GM12878 (cell line): ENCODE results near the gene ADIPOR1. TPM values are rescaled to one million over a fixed set of nuclear protein-coding genes. Genes with fewer than 3 reads are reported as not detected.

Experiments used
- ATAC-seq: fragments of 200-7000 bp; cut with Tn5 transposase; 3 replicates; pipeline ENCODE4 v1.9.1; 2020; ENCODE audit warnings: mild to moderate bottlenecking, moderate library complexity
- BruUV-seq: library from RNA; stranded (reverse); fragments of 400-500 nt; replicated peaks from 2 replicates; lab custom pipeline; 2021; lab: Mats Ljungman, UMichigan
- CTCF ChIA-PET: fragments of 300-600 bp; sonication (Branson Sonifier 250); formaldehyde crosslinking; extraction: SDS; loops from one replicate; lab custom pipeline; 2021; ENCODE audit warnings: inconsistent platforms; lab: Yijun Ruan, JAX
- POLR2A ChIA-PET: fragments of 350-600 bp; formaldehyde crosslinking; extraction: SDS; loops from one replicate; lab custom pipeline; 2021; ENCODE audit warnings: inconsistent platforms; lab: Charles Lee
- RAD21 ChIA-PET: fragments of 300-600 bp; sonication (Branson Sonifier 250); formaldehyde crosslinking; loops from one replicate; lab custom pipeline; 2023; ENCODE audit warnings: antibody characterized with exemption; ENCODE audit not compliant: unreplicated experiment; lab: Charles Lee
- SMC1A ChIA-PET: fragments of 300-600 bp; sonication (Branson Sonifier 250); formaldehyde crosslinking; loops from one replicate; lab custom pipeline; 2023; ENCODE audit not compliant: unreplicated experiment, uncharacterized antibody; lab: Charles Lee
- DNase-seq: peaks from one replicate; pipeline ENCODE4 v3.0.0-alpha.2; 2011; ENCODE audit warnings: low read depth, low spot score
- FAIRE-seq: peaks from 3 replicates; lab custom pipeline; 2011; peaks lifted over from hg19 to GRCh38; lab: Jason Lieb, UNC
- H2AFZ ChIP-seq: 2 replicates; pipeline ENCODE4 v1.6.0; 2011; ENCODE audit warnings: low read depth, low read length, control low read depth; ENCODE audit not compliant: control insufficient read depth
- H3K27ac ChIP-seq: 2 replicates; pipeline ENCODE4 v1.5.1; 2011; ENCODE audit warnings: control low read depth; ENCODE audit not compliant: control insufficient read depth, insufficient read depth
- H3K27me3 ChIP-seq, 2 experiments: replicated peaks in 1 of 2; 2 replicates each; pipeline versions ENCODE4 v1.6.0 to v1.6.1; 2011; ENCODE audit warnings: low read length in 1 of 2; ENCODE audit not compliant: control insufficient read depth in 2 of 2, insufficient read depth in 2 of 2
- H3K36me3 ChIP-seq, 2 experiments: 2 replicates each; pipeline ENCODE4 v1.5.1; 2011; ENCODE audit warnings: low read length in 1 of 2; ENCODE audit not compliant: control insufficient read depth in 2 of 2, insufficient read depth in 2 of 2
- H3K4me1 ChIP-seq: 2 replicates; pipeline ENCODE4 v1.6.1; 2011; ENCODE audit warnings: mild to moderate bottlenecking, low read length, moderate library complexity, mixed read lengths; ENCODE audit not compliant: control insufficient read depth, insufficient read depth
- H3K4me2 ChIP-seq: 2 replicates; pipeline ENCODE4 v1.6.0; 2011; ENCODE audit warnings: control low read depth; ENCODE audit not compliant: control insufficient read depth, insufficient read depth
- H3K4me3 ChIP-seq: fragments of 200-600 bp; sonication (generic); 2 replicates; pipeline ENCODE4 v1.5.1; 2016
- H3K79me2 ChIP-seq: 2 replicates; pipeline ENCODE4 v1.6.0; 2011; ENCODE audit warnings: low read length; ENCODE audit not compliant: control insufficient read depth, insufficient read depth
- H3K9ac ChIP-seq: 2 replicates; pipeline ENCODE4 v1.8.0; 2011; ENCODE audit warnings: low read length, control low read depth, mixed read lengths; ENCODE audit not compliant: control insufficient read depth, insufficient read depth
- H3K9me3 ChIP-seq: replicated peaks from 3 replicates; pipeline ENCODE4 v1.5.1; 2011; ENCODE audit warnings: mild to moderate bottlenecking, low read length; ENCODE audit not compliant: control insufficient read depth, insufficient read depth
- H4K20me1 ChIP-seq: 2 replicates; pipeline ENCODE4 v1.6.0; 2011; ENCODE audit not compliant: control insufficient read depth, insufficient read depth
- ATF7 ChIP-seq: fragments of 450-650 bp; IDR thresholded peaks from 2 replicates; pipeline ENCODE4 v1.6.1; 2016; ENCODE audit warnings: low read depth, mild to moderate bottlenecking
- IRF5 ChIP-seq: fragments of 450-650 bp; IDR thresholded peaks from 2 replicates; pipeline ENCODE4 v1.6.1; 2017; ENCODE audit warnings: borderline replicate concordance
- MXI1 ChIP-seq: fragments of 150-350 bp; IDR thresholded peaks from 2 replicates; pipeline ENCODE4 v1.6.1; 2011; ENCODE audit warnings: low read depth, mild to moderate bottlenecking, inconsistent platforms, low read length, improper control_type of control experiment
- NKRF ChIP-seq: fragments of 450-650 bp; conservative IDR thresholded peaks from 2 replicates; pipeline ENCODE4 v1.6.1; 2017; ENCODE audit warnings: mild to moderate bottlenecking, moderate library complexity
- PML ChIP-seq: IDR thresholded peaks from 2 replicates; pipeline ENCODE4 v1.6.1; 2012; ENCODE audit warnings: low read length, inconsistent platforms
- PRDM15 ChIP-seq: fragments of 450-650 bp; formaldehyde crosslinking; IDR thresholded peaks from 2 replicates; pipeline ENCODE4 v1.4.0; 2020; ENCODE audit warnings: mild to moderate bottlenecking, moderate library complexity
- RBBP5 ChIP-seq: fragments of 200-600 bp; sonication (generic); conservative IDR thresholded peaks from 2 replicates; pipeline ENCODE4 v1.6.1; 2016
- RFX5 ChIP-seq: IDR thresholded peaks from 2 replicates; pipeline ENCODE4 v1.6.1; 2011; ENCODE audit warnings: low read depth, low read length, improper control_type of control experiment
- SUPT20H ChIP-seq: IDR thresholded peaks from 2 replicates; pipeline ENCODE4 v1.6.1; 2011; ENCODE audit warnings: low read depth, mild to moderate bottlenecking, low read length, moderate library complexity, borderline replicate concordance; ENCODE audit not compliant: control insufficient read depth
- WRNIP1 ChIP-seq: IDR thresholded peaks from 2 replicates; pipeline ENCODE4 v1.6.1; 2011; ENCODE audit warnings: low read depth, low read length, improper control_type of control experiment, borderline replicate concordance
- WGBS: methylation state at CpG from one replicate; pipeline ENCODE4 v1.1.6; 2016; ENCODE audit warnings: low lambda C conversion rate; ENCODE audit not compliant: insufficient replicate concordance, insufficient coverage; ENCODE audit errors: missing lambda C conversion rate; 5-methylcytosine and 5-hydroxymethylcytosine counted together
- in situ Hi-C: fragments of 300-500 bp; cut with MboI; formaldehyde crosslinking; loops from 9 replicates; pipeline ENCODE4 v1.14.3; 2018; ENCODE audit warnings: mixed read lengths
- intact Hi-C: fragments of 100-400 bp; cut with micrococcal nuclease; formaldehyde crosslinking; loops from one replicate; pipeline ENCODE4 v1.14.2; 2022; ENCODE audit not compliant: unreplicated experiment
- polyA plus RNA-seq, 11 experiments: library from polyadenylated mRNA; depleted of rRNA in 4 of 11; unstranded in 6 of 11; stranded (reverse) in 5 of 11; fragments of >200 nt; fragmentation: Nextera tagmentation in 4 of 11; fragmentation: Illumina TruSeq in 1 of 11; extraction: Ambion mirVana in 4 of 11; extraction: Trizol in 1 of 11; gene quantifications; 1 replicate in 1 of 11; 2 replicates in 10 of 11; pipeline versions ENCODE4 v1.2.1 to v1.2.3, GENCODE V29; 2011 to 2016; ENCODE audit warnings: inconsistent platforms in 2 of 11, missing spikeins in 2 of 11, low read depth in 1 of 11
- total RNA-seq, 4 experiments: library from RNA; depleted of rRNA in 3 of 4; stranded (reverse); fragments of >200 nt in 3 of 4; fragmentation: Illumina TruSeq in 1 of 4; extraction: Trizol in 1 of 4; gene quantifications; 2 replicates each; pipeline versions ENCODE4 v1.2.1 to v1.2.3, GENCODE V29; 2013 to 2021

The ADIPOR1 gene
- total and polyA plus RNA-seq, 10 of the 15 experiments (the other 5 are each of a cell fraction or from before 2014, with no cell fraction given) = 18.4 to 122 (median 65.6) TPM

- TF ChIP-seq ATF7 (no peak), PRDM15 (CRISPR knock-in tag) (no peak), NKRF (no peak), RBBP5 (no peak), MXI1 (no peak)
- TF ChIP-seq, all 136 proteins: peak for 0
These were observed 21.3 kb upstream of the ADIPOR1 start (continued) for GRCh38 chr1:202979459-202979858.

GRCh38 chr1:202976633-202977032 lies 18.5 kb upstream of the ADIPOR1 start:
- CTCF ChIA-PET = no interaction called here
- peaks cover 1 to 4% of the 10 kb centered on the region in 2 experiments; a peak in 2 of 4 replicates for H3K27me3 ChIP-seq
- H3K4me2 ChIP-seq = no peak overlapping the region
- BruUV-seq = no TSS peak
- H3K36me3 ChIP-seq = no peaks in the 10 kb centered on the region
- H3K9me3 ChIP-seq = no peaks in the 10 kb centered on the region
- no peak for FAIRE-seq
- SMC1A ChIA-PET = no interaction called here
- H3K79me2 ChIP-seq = no peaks in the 10 kb centered on the region
- TF ChIP-seq PML = no peak
- no peak for TF ChIP-seq IRF5
- TF ChIP-seq SUPT20H = no peak
- no peak for TF ChIP-seq WRNIP1
- no peak for TF ChIP-seq RFX5
- WGBS = 8% methylated on average over 3 of the region's 3 CpGs
- no peak overlapping the region for H3K27ac ChIP-seq
- no peak for DNase-seq
- no peak for ATAC-seq
- POLR2A ChIA-PET = no interaction called here
- H2AFZ ChIP-seq = no peak overlapping the region
- RAD21 ChIA-PET = interaction anchor here (0.6 kb wide), 1 partner anchor 32 kb away, joined by 4 read pairs; no protein-coding TSS in a partner anchor
- H3K4me3 ChIP-seq = no peak overlapping the region
- no peaks in the 10 kb centered on the region for H4K20me1 ChIP-seq
- no peaks in the 10 kb centered on the region for H3K4me1 ChIP-seq
- no peak overlapping the region for H3K9ac ChIP-seq
- in situ Hi-C loops = no loop called here
- intact Hi-C loops = no loop called here
